Measurements from ENCODE around the gene ZNF607.
"Not testable (repeated sequence)": the region's sequence is repeated elsewhere in the genome, so short reads cannot be mapped to it uniquely, and the experiment has no call there.

ZNF607 gene

GRCh38 chr19:37719111-37719926 lies at the start of gene ZNF607:
ZNF607 (minus strand) TSS chr19:37719761; CDS start chr19:37711618, 8,143 bp downstream.
- peak within 1 kb of the TSS; percentile 87 for H3K4me3 ChIP-seq (ENCODE audit: low read depth, low read length)
- no peaks in the 10 kb centered on the region for H3K9me3 ChIP-seq (ENCODE audit: control insufficient read depth, insufficient read depth, low read length)
- no peaks in the 10 kb centered on the region for H3K27me3 ChIP-seq (ENCODE audit: control insufficient read depth, insufficient read depth, low read length)

GRCh38 chr19:37763488-37763887 lies 43.9 kb upstream of the ZNF607 start:
- H3K9me3 ChIP-seq (ENCODE audit: control insufficient read depth, insufficient read depth, low read length), result no peaks in the 10 kb centered on the region
- H3K4me1 ChIP-seq (ENCODE audit: control insufficient read depth, insufficient read depth, low read length), result no peaks in the 10 kb centered on the region
- no peaks in the 10 kb centered on the region for H3K27me3 ChIP-seq (ENCODE audit: control insufficient read depth, insufficient read depth, low read length)
- H3K36me3 ChIP-seq (ENCODE audit: control insufficient read depth, insufficient read depth, low read length), result peaks cover 3% of the 10 kb centered on the region
- H3K9ac ChIP-seq (ENCODE audit: low read depth, low read length), result no peak overlapping the region
- no peak overlapping the region for H3K4me3 ChIP-seq (ENCODE audit: low read depth, low read length)

More at GRCh38 chr19:37719111-37719926, at the start of gene ZNF607:
- H3K4me1 ChIP-seq (ENCODE audit: control insufficient read depth, insufficient read depth, low read length), result peaks cover 11% of the 10 kb centered on the region
- H3K36me3 ChIP-seq (ENCODE audit: control insufficient read depth, insufficient read depth, low read length), result no peaks in the 10 kb centered on the region
- H3K9ac ChIP-seq (ENCODE audit: low read depth, low read length), result peak within 1 kb of the TSS; percentile 66

GRCh38 chr19:37757683-37758082 lies 38.1 kb upstream of the ZNF607 start:
- not testable (repeated sequence) for H3K4me1 ChIP-seq (ENCODE audit: control insufficient read depth, insufficient read depth, low read length); H3K4me3 ChIP-seq (ENCODE audit: low read depth, low read length); H3K9me3 ChIP-seq (ENCODE audit: control insufficient read depth, insufficient read depth, low read length); H3K9ac ChIP-seq (ENCODE audit: low read depth, low read length); H3K36me3 ChIP-seq (ENCODE audit: control insufficient read depth, insufficient read depth, low read length); H3K27me3 ChIP-seq (ENCODE audit: control insufficient read depth, insufficient read depth, low read length)

GRCh38 chr19:37738371-37738770 lies 18.8 kb upstream of the ZNF607 start:
- peaks cover 16% of the 10 kb centered on the region for H3K9me3 ChIP-seq (ENCODE audit: control insufficient read depth, insufficient read depth, low read length)
- no peak overlapping the region for H3K4me3 ChIP-seq (ENCODE audit: low read depth, low read length)
- H3K9ac ChIP-seq (ENCODE audit: low read depth, low read length), result no peak overlapping the region
- H3K27me3 ChIP-seq (ENCODE audit: control insufficient read depth, insufficient read depth, low read length), result no peaks in the 10 kb centered on the region
- H3K36me3 ChIP-seq (ENCODE audit: control insufficient read depth, insufficient read depth, low read length), result no peaks in the 10 kb centered on the region
- no peaks in the 10 kb centered on the region for H3K4me1 ChIP-seq (ENCODE audit: control insufficient read depth, insufficient read depth, low read length)

GRCh38 chr19:37725181-37725580 lies 5.6 kb upstream of the ZNF607 start:
- no peak overlapping the region for H3K9ac ChIP-seq (ENCODE audit: low read depth, low read length)
- no peak overlapping the region for H3K4me3 ChIP-seq (ENCODE audit: low read depth, low read length)
- no peaks in the 10 kb centered on the region for H3K4me1 ChIP-seq (ENCODE audit: control insufficient read depth, insufficient read depth, low read length)

GRCh38 chr19:37719927-37720265 lies 335 bp upstream of the ZNF607 start:
- H3K9ac ChIP-seq (ENCODE audit: low read depth, low read length), result no peak overlapping the region
- H3K9me3 ChIP-seq (ENCODE audit: control insufficient read depth, insufficient read depth, low read length), result no peaks in the 10 kb centered on the region
- peaks cover 11% of the 10 kb centered on the region for H3K4me1 ChIP-seq (ENCODE audit: control insufficient read depth, insufficient read depth, low read length)
- no peaks in the 10 kb centered on the region for H3K27me3 ChIP-seq (ENCODE audit: control insufficient read depth, insufficient read depth, low read length)
- H3K36me3 ChIP-seq (ENCODE audit: control insufficient read depth, insufficient read depth, low read length), result no peaks in the 10 kb centered on the region
- H3K4me3 ChIP-seq (ENCODE audit: low read depth, low read length), result no peak overlapping the region

More at GRCh38 chr19:37725181-37725580, 5.6 kb upstream of the ZNF607 start:
- H3K27me3 ChIP-seq (ENCODE audit: control insufficient read depth, insufficient read depth, low read length), result no peaks in the 10 kb centered on the region
- no peaks in the 10 kb centered on the region for H3K9me3 ChIP-seq (ENCODE audit: control insufficient read depth, insufficient read depth, low read length)
- H3K36me3 ChIP-seq (ENCODE audit: control insufficient read depth, insufficient read depth, low read length), result no peaks in the 10 kb centered on the region

GRCh38 chr19:37718304-37718703 lies 1.3 kb downstream of the ZNF607 start:
- no peaks in the 10 kb centered on the region for H3K27me3 ChIP-seq (ENCODE audit: control insufficient read depth, insufficient read depth, low read length)
- H3K4me3 ChIP-seq (ENCODE audit: low read depth, low read length), result peak overlapping the region; percentile 87
- peak overlapping the region; percentile 16 for H3K9ac ChIP-seq (ENCODE audit: low read depth, low read length)

GRCh38 chr19:37716140-37716539 lies 3.4 kb downstream of the ZNF607 start:
- Histone ChIP-seq H3K27me3 (ENCODE audit: control insufficient read depth, insufficient read depth, low read length) (no peaks in the 10 kb centered on the region), H3K4me1 (ENCODE audit: control insufficient read depth, insufficient read depth, low read length) (peaks cover 11% of the 10 kb centered on the region), H3K36me3 (ENCODE audit: control insufficient read depth, insufficient read depth, low read length) (no peaks in the 10 kb centered on the region), H3K4me3 (ENCODE audit: low read depth, low read length) (no peak overlapping the region), H3K9ac (ENCODE audit: low read depth, low read length) (no peak overlapping the region), H3K9me3 (ENCODE audit: control insufficient read depth, insufficient read depth, low read length) (no peaks in the 10 kb centered on the region)

More at GRCh38 chr19:37718304-37718703, 1.3 kb downstream of the ZNF607 start:
- Histone ChIP-seq H3K36me3 (ENCODE audit: control insufficient read depth, insufficient read depth, low read length) (no peaks in the 10 kb centered on the region), H3K9me3 (ENCODE audit: control insufficient read depth, insufficient read depth, low read length) (no peaks in the 10 kb centered on the region), H3K4me1 (ENCODE audit: control insufficient read depth, insufficient read depth, low read length) (peaks cover 11% of the 10 kb centered on the region)

GRCh38 chr19:37706052-37706605 lies 13.4 kb downstream of the ZNF607 start:
- Histone ChIP-seq H3K27me3 (ENCODE audit: control insufficient read depth, insufficient read depth, low read length) (no peaks in the 10 kb centered on the region), H3K36me3 (ENCODE audit: control insufficient read depth, insufficient read depth, low read length) (peaks cover 6% of the 10 kb centered on the region), H3K4me3 (ENCODE audit: low read depth, low read length) (no peak overlapping the region)

GRCh38 chr19:37699057-37699456 lies 20.5 kb downstream of the ZNF607 start:
- H3K4me3 ChIP-seq (ENCODE audit: low read depth, low read length), result no peak overlapping the region
- H3K36me3 ChIP-seq (ENCODE audit: control insufficient read depth, insufficient read depth, low read length), result peaks cover 12% of the 10 kb centered on the region
- H3K9me3 ChIP-seq (ENCODE audit: control insufficient read depth, insufficient read depth, low read length), result no peaks in the 10 kb centered on the region
- peaks cover 3% of the 10 kb centered on the region for H3K4me1 ChIP-seq (ENCODE audit: control insufficient read depth, insufficient read depth, low read length)
- H3K27me3 ChIP-seq (ENCODE audit: control insufficient read depth, insufficient read depth, low read length), result peaks cover 6% of the 10 kb centered on the region
- no peak overlapping the region for H3K9ac ChIP-seq (ENCODE audit: low read depth, low read length)

More at GRCh38 chr19:37706052-37706605, 13.4 kb downstream of the ZNF607 start:
- no peaks in the 10 kb centered on the region for H3K9me3 ChIP-seq (ENCODE audit: control insufficient read depth, insufficient read depth, low read length)
- no peaks in the 10 kb centered on the region for H3K4me1 ChIP-seq (ENCODE audit: control insufficient read depth, insufficient read depth, low read length)
- H3K9ac ChIP-seq (ENCODE audit: low read depth, low read length), result no peak overlapping the region

GRCh38 chr19:37698216-37698615 lies 21.3 kb downstream of the ZNF607 start:
- H3K4me1 ChIP-seq (ENCODE audit: control insufficient read depth, insufficient read depth, low read length), result peaks cover 3% of the 10 kb centered on the region
- H3K36me3 ChIP-seq (ENCODE audit: control insufficient read depth, insufficient read depth, low read length), result peaks cover 12% of the 10 kb centered on the region
- no peak overlapping the region for H3K9ac ChIP-seq (ENCODE audit: low read depth, low read length)
- H3K27me3 ChIP-seq (ENCODE audit: control insufficient read depth, insufficient read depth, low read length), result peaks cover 13% of the 10 kb centered on the region
- no peaks in the 10 kb centered on the region for H3K9me3 ChIP-seq (ENCODE audit: control insufficient read depth, insufficient read depth, low read length)
- H3K4me3 ChIP-seq (ENCODE audit: low read depth, low read length), result no peak overlapping the region

Data from iPS-15b (cell line).